ENCODE results near the gene ZNF564.

- TF ChIP-seq CTCF (IDR thresholded peaks at IDR 0.05; ENCODE audit: insufficient read depth, low read length, poor library complexity, severe bottlenecking) = no peak
- no peak for TF ChIP-seq EZH2phosphoT487 (conservative IDR thresholded peaks at IDR 0.05; ENCODE audit: low read length)
These were observed 68.8 kb downstream of the ZNF564 start for GRCh38 chr19:12482509-12482886.

Measured in SU-DHL-6 (cell line).